NB4 (cell line): ENCODE data around the gene PAPSS1.

Source experiments
- POLR2A ChIP-seq: IDR thresholded peaks from 2 replicates; pipeline ENCODE4 v1.6.1; 2011; ENCODE audit warnings: mild to moderate bottlenecking; ENCODE audit not compliant: insufficient read length; ENCODE audit errors: extremely low read depth
- TF ChIP-seq, protein P1 (sequence below): IDR thresholded peaks from one replicate; pipeline ENCODE4 v1.5.1; 2012; ENCODE audit warnings: low read depth, low read length

DNA sequence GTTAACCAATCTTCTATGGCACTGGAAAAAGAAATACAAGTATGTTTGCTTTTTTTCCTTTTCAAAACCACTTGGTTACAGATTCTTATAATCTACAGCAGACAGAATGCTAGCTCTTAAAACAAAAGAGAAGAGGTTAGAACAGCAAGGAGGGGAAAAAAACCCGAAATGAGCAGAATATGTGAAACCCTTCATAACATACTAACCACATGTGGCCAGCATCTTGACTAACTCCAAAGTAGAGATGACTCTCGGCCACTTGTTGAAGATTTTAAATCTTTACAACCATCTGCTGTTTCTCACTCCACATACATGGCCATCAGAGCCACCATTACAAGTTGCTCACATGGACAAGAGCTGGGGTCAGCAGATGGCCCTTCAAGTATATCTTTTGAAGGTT is 100.3 kb downstream of the PAPSS1 start:
- TF ChIP-seq, protein P1, sequence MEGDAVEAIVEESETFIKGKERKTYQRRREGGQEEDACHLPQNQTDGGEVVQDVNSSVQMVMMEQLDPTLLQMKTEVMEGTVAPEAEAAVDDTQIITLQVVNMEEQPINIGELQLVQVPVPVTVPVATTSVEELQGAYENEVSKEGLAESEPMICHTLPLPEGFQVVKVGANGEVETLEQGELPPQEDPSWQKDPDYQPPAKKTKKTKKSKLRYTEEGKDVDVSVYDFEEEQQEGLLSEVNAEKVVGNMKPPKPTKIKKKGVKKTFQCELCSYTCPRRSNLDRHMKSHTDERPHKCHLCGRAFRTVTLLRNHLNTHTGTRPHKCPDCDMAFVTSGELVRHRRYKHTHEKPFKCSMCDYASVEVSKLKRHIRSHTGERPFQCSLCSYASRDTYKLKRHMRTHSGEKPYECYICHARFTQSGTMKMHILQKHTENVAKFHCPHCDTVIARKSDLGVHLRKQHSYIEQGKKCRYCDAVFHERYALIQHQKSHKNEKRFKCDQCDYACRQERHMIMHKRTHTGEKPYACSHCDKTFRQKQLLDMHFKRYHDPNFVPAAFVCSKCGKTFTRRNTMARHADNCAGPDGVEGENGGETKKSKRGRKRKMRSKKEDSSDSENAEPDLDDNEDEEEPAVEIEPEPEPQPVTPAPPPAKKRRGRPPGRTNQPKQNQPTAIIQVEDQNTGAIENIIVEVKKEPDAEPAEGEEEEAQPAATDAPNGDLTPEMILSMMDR, result no peak
- TF ChIP-seq POLR2A, result no peak
